HG03442 (cell line): ENCODE results near the gene TMEM269.
"Not testable (repeated sequence)": the region's sequence is repeated elsewhere in the genome, so short reads cannot be mapped to it uniquely, and the experiment has no call there.

ENCODE experiments used
- ATAC-seq: cut with Tn5 transposase; IDR thresholded peaks from one replicate; pipeline ENCODE4 v1.9.1; 2021; ENCODE audit warnings: mild to moderate bottlenecking, moderate library complexity; ENCODE audit not compliant: unreplicated experiment

TMEM269 gene

GRCh38 chr1:42747125-42747524 is 37.7 kb upstream of the TMEM269 start:
- no peak for ATAC-seq

- ATAC-seq: no peak
Measured at GRCh38 chr1:42748021-42748420, 36.8 kb upstream of the TMEM269 start.

DNA sequence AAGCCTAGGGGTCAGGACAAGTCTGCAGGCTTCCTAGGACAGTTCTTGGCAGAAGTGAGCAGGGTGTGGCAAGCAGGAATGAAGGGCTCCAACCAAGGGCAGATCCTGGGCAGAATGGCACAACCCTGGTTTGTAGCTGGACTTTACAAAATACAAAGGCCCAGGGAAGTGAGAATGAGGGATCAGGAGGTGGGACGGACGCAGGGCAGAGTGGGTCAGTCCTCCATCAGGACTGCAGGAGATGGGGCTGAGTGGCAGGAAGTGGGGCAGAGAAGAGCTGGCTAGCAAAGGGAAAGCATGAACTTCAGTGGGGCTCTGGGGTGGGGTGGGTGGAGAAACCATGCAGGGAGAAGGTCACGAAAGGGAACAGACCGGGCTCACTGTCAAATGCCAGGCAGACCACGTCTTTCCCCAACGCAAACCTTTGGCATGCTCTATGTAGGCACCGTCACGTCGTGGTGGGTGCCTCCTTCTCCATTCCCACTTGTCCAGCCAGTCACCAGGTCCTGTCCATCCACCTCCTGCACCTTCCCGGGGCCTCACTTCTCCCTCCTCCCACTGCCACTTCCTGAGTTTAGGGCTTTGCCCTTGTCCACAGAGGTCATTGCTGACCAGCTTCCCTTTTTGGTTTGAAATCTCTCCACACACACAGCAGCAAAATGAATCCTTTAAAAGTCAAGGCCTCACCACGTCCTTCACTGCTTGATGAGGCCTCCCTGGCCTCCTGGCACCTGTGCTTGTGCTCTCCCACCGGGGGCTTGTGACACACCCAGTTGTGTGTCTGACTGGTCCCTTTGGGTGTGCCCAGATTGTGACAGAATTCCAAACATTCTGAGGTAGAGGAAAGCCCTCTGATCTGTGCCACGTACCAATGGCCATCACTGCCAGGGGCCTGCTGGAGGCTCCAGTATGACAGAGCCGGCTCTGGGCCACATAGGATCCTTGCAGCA is 36.1 kb upstream of the TMEM269 start:
- ATAC-seq: no peak

DNA sequence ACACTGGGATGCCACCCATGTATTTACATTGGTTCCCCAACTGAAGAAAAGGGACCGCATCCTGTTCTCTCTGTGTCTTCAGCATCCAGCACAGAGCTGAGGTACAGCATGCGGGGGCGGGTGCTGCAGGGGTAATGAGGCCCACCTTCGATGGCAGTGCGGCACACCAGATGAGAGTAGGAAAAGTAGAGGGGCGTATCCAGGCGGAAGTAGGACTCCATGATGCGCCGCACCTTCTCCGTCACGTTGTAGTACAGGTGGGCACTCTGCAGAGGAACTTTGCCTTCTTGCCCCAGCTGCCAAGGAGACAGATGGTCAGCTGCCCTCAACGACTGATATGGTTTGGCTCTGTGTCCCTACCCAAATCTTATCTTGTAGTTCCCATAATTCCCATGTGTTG is 34.8 kb upstream of the TMEM269 start:
- no peak for ATAC-seq

DNA sequence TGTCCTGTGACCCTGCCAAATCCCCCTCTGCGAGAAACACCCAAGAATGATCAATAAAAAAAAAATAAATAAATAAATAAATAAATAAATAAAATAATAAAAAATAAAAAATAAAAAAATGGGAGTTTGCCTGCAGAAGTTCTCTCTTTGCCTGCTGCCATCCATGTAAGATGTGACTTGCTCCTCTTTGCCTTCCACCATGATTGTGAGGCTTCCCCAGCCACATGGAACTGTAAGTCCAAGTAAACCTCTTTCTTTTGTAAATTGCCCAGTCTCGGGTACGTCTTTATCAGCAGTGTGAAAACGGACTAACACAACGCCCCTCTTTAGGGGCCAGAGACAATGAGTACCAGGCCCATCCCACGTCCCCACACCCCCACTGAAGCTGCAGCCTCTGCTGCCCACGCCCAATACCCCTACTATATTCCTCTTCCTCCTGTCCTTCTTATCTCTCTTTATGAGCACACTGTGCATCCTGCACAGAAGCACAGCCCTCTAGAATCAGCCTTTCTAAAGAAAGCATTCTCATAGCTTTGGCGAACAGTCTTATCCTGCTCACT is 33.2 kb upstream of the TMEM269 start:
- ATAC-seq: not testable (repeated sequence)

- ATAC-seq: no peak
Measured at GRCh38 chr1:42752284-42752683, 32.5 kb upstream of the TMEM269 start.

DNA sequence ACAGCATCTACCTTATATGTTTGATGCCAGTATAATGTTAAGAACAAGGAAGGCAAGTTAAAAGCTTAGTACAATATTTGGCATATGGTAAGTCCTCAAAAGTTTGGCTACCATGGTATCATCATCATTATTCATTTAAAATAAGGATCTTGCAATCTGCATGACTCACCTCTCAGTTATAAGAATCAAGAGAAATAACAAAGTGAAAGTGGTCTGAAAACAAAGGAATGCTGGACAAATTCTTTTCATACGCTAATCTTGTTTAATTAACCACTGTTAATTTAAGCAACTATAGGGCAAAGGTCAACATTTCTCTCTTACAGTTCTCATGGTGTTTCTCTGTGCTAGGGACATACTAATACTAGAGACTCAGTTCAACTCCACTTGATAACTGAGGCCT is 31.7 kb upstream of the TMEM269 start:
- ATAC-seq: no peak

DNA sequence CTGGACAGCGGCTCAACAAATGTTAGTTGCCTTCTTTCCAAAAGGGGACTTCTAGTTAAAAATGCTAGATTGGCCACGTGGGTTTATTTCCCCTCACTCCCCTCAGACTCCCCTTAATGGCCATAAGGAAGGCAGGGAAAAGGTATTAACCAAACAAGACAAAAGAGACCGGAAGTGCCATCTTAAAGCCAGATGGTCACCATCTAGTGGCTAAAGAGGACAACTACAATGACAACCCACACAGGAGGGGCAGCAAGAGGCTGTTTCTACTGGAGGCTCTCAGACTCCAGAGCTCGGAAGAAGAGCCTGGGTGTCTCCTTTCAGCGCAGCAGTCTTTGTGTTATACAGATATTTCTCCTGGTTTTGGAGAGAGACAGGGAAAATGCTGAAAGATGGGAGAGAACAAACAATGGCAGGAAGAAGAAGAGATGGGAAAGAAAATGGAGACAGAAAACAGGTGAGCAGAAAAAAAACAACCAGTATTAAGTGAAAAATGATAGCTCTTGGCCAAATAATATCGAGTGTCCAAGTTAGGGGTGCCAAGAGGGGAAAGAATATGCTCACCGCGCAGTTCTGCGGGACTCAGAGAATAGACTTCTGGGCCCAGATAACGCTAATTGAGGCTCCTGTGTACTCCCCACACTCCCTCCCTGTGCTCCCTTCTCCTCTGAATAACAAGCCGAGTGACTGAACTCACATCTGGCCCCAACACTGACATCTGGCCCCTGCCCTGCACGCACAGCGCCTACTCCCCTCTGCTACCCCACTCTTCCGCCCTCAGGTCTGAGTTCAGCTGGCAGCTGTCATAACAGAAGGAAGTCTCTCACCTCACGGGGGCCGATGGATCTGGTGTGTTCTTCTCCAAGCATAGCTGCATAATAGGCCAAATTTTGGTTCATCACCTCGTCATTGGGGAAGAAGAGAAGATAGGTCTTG is 27.6 kb upstream of the TMEM269 start:
- ATAC-seq: no peak

DNA sequence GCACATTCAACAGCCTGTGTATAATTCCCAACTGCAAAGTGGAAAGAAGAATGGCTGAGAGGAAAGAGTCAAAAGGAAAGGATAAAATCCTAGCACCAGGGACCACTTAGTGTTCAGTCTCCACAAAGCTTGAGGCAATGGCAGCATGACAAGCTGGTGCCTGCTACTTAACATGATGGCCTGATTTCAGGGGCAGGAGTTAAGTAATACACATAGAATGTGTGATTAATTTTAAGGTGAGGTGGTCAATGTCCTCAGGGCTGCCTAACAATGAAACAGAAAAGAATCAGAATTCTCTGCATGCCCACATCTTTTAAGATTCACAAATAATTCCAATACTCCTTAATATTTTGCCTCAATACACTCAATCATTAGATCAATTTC is 26.9 kb upstream of the TMEM269 start:
- ATAC-seq: no peak

DNA sequence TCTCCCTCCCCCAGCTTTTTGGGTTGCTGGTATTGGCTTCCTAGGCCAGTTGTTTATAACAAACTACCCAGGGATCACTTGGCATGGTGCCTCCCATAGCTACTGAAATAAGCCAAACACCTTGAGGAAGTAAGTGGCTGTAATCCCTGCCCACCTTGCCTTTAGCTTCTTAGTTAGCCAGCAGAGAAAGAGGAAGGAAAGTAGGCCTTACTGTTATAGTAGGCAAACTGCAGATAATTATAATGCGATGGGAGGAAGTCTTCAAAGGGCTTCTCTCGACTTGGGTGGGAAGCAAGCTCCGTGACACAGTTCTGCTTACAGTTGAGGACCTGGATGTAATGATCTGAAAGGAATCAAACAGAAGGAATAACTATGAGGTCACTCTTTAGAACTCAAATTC is 26.1 kb upstream of the TMEM269 start:
- ATAC-seq: no peak

DNA sequence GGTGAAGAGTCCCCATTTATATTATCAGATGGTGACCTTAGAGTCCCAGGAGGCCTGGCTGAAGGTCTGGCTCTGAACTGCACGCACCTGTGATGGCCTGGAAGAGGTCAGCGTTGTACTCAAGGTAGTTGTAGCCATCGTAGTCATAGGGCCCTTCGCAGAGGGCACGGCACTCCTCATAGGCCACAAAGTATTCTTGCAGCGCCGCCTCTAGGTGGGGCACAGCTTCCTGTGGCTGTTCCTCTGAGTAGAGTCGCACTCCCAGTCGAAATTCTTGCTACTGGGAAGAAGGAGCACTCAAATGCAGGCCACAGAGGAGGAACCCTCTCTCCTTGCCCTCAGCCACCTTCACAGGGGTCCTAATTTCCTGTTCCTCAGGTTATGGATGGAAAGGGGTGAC is 25.7 kb upstream of the TMEM269 start:
- no peak for ATAC-seq

DNA sequence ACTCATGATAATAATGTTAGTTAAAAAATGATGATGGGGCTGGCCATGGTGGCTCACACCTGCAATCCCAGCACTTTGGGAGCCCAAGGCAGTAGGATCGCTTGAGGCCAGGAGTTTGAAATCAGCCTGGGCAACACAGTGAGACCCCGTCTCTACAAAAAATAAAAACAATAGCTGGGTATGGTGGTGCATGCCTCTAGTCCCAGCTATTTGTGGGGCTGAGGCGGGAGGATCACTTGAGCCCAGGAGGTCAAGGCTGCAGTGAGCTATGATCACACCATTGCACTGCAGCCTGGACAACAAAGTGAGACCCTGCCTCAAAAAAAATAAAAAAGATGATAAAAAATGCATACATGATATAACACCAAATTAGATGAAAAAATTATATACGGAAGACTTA is 23.2 kb upstream of the TMEM269 start:
- ATAC-seq: no peak

GRCh38 chr1:42762269-42762668 is 22.5 kb upstream of the TMEM269 start:
- no peak for ATAC-seq

DNA sequence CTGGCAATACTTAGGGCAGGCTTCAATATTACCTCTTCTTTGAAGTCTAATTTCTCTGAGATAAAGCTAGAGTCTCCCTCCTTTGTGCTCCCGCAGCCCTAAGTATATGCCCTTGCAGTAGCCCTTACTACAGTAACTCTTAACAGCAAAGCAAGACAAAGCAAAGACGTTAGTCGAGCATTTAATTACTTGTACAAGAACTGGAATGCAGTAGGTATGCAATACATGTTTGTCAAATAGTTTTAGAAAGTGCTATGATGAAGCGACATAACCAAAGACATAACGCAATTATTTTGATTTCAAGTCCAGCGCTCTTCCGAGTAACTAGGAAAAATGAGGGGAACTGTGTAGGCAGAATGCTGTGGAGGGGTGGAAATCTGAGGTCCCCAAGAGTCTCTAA is 19.5 kb upstream of the TMEM269 start:
- ATAC-seq: no peak

DNA sequence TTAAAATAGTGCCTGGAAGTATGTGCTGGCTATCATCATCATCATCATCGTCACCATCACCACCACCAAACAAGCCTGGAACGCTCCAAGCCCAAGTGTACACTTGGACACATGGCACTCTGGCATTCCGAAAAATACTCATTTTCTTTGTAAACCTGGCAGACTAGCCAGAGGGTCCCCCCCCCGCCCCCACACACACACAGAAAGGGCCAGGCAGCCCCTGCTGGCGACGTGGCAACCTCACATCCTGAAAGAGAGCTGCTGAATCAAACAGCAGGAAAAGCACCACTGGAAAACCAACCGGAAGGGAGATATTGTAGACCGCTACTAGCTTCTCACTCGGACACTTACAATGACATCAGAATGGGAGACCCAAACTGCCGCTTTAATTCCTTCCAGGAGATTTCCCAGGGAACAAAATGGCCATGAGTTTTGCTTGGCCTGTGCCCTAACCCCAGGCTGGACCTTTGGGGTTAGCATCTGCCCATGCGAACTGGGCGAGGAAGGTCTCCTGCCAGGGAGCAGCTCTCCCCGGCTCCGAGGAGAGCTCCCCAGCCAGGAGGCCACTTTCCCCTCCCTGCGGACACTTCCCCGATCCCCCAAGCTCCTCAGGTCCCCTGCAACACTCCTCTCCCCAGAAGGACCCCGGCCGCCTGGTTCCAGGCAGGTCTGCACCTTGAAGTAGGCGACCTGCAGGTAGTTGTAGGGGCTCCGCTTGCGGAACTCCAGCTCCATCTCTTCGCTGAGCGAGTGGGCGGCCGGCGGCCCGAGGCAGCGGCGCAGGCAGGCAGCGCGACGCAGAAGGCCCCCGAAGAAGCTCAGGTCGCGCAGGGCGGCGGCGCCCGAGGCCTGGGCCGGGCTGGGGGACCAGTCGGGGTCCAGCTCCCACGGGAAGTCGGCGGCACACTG is 18.7 kb upstream of the TMEM269 start:
- ATAC-seq: peak; percentile 20

GRCh38 chr1:42766741-42767509 is 17.9 kb upstream of the TMEM269 start, which contains the start of the genes C1orf50 and P3H1:
C1orf50 (plus strand) TSS chr1:42767249; CDS start chr1:42767312, 63 bp downstream.
P3H1 (minus strand) TSS chr1:42767028; CDS start chr1:42766971, 57 bp downstream.
- peak; percentile 86 for ATAC-seq

DNA sequence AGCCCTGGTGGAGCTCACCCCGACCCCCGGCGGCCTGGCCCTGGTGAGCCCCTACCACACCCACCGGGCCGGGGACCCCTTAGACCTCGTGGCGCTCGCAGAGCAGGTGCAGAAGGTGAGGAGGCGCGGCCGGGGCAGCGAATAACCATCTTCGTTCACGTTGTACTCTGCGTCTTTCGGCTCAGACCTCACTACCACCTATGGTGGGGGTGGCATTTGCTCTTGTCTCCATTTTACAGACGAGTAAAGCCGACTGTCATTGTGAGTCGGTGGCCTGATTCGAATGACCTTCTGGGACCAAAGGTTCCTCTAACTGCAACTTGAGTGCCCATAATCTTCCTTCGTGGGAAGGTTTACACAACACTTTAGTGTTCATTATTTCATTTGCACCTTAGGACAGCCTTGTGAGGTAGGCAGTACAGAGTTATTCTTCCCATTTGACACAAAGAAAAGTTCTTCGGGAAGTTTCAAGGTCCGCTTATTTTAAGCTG is 17.2 kb upstream of the TMEM269 start:
- ATAC-seq: no peak

GRCh38 chr1:42768172-42768571 is 16.6 kb upstream of the TMEM269 start:
- ATAC-seq: no peak

DNA sequence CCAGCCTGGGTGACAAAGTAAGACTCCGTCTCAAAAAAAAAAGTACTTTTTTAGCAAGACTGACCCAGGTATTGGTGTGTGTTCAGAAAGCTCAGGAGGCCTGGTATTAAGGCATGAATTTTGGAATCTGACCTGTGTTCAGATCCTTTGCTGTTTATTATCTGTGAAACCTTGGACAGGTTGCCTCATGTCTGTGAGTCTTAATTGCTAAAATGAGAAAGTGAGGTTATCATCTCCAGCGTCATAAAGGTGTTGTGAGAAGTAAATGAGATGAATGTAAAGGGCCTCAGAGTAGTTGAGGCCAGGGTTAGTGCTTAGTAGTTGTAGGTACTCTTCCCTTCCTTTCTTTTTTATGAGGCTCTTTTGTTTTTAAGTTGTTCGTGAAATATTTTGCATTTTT is 15.0 kb upstream of the TMEM269 start:
- no peak for ATAC-seq
